ENCODE data around the gene L1CAM.

GRCh38 chrX:153931151-153931550 is 45.2 kb upstream of the L1CAM start:
- TF ChIP-seq CTCF (conservative IDR thresholded peaks at IDR 0.05; ENCODE audit: low read length): no peak
- TF ChIP-seq EZH2phosphoT487 (IDR thresholded peaks at IDR 0.05; ENCODE audit: borderline replicate concordance, low read depth, low read length): no peak
